BLaER1 treated with 17β-estradiol and CSF1 and Interleukin-3, amounts not matched to agents 10 nM and 100 nM (cell line): ENCODE data around the gene TRPM2.

Experiments used
- H3K27ac ChIP-seq, 11 experiments: shearing (Covaris generic); formaldehyde crosslinking; 2 replicates each; pipeline ENCODE4 v1.8.1; 2022
- H3K27me3 ChIP-seq, 11 experiments: shearing (Covaris generic); formaldehyde crosslinking; 2 replicates each; pipeline ENCODE4 v1.8.1; 2022
- H3K36me3 ChIP-seq, 11 experiments: shearing (Covaris generic); formaldehyde crosslinking; 2 replicates each; pipeline ENCODE4 v1.8.1; 2022
- H3K4me1 ChIP-seq, 10 experiments: shearing (Covaris generic); formaldehyde crosslinking; 2 replicates each; pipeline ENCODE4 v1.8.1; 2022
- H3K4me2 ChIP-seq, 11 experiments: shearing (Covaris generic); formaldehyde crosslinking; 2 replicates each; pipeline ENCODE4 v1.8.1; 2022
- H3K4me3 ChIP-seq, 10 experiments: shearing (Covaris generic); formaldehyde crosslinking; 2 replicates each; pipeline ENCODE4 v1.8.1; 2022
- H3K9ac ChIP-seq, 11 experiments: shearing (Covaris generic); formaldehyde crosslinking; 2 replicates each; pipeline ENCODE4 v1.8.1; 2022
- H3K9me3 ChIP-seq, 11 experiments: shearing (Covaris generic); formaldehyde crosslinking; replicated peaks in 1 of 11; 2 replicates each; pipeline ENCODE4 v1.8.1; 2022
- H4K20me1 ChIP-seq, 11 experiments: shearing (Covaris generic); formaldehyde crosslinking; 2 replicates each; pipeline ENCODE4 v1.8.1; 2022
- Cebpa-rat ChIP-seq, 11 experiments: shearing (Covaris generic); IDR thresholded peaks; 2 replicates each; pipeline ENCODE4 v1.8.1; 2022

TRPM2 gene

GRCh38 chr21:44434568-44434925 lies 81.1 kb downstream of the TRPM2 start:
- Histone ChIP-seq H3K36me3 (peaks cover 87 to 100% (median 94%) of the 10 kb centered on the region in 11 experiments), H4K20me1 (peaks cover 33 to 87% (median 84%) of the 10 kb centered on the region in 11 experiments), H3K4me1 (peaks cover 0 to 62% (median 44%) of the 10 kb centered on the region in 10 experiments; a peak in 17 of 20 replicates), H3K27ac (no peak overlapping the region), H3K9ac (0 out of 22 replicates have a peak overlapping the region, but pooled peaks of 3 of the 11 experiments have one; percentile 25 to 35 (median 33)), H3K4me2 (peak overlapping the region in 7 of 11 experiments; percentile 20 to 74 (median 56); a peak in 11 of 22 replicates), H3K9me3 (peaks cover 6 to 11% (median 8%) of the 10 kb centered on the region in 11 experiments), H3K4me3 (no peak overlapping the region), H3K27me3 (no peaks in the 10 kb centered on the region)
- TF ChIP-seq Cebpa-rat (IDR thresholded peaks at IDR 0.05), result no peak

GRCh38 chr21:44434936-44435635 lies 81.7 kb downstream of the TRPM2 start:
- Histone ChIP-seq H3K4me1 (peaks cover 0 to 62% (median 44%) of the 10 kb centered on the region in 10 experiments; a peak in 17 of 20 replicates), H3K4me3 (no peak overlapping the region), H3K36me3 (peaks cover 87 to 100% (median 94%) of the 10 kb centered on the region in 11 experiments), H3K27ac (peak overlapping the region in 2 of 11 experiments; percentile 0 to 31; a peak in 1 of 22 replicates), H4K20me1 (peaks cover 33 to 91% (median 87%) of the 10 kb centered on the region in 11 experiments), H3K4me2 (peak overlapping the region in 7 of 11 experiments; percentile 20 to 74 (median 56); a peak in 12 of 22 replicates), H3K9me3 (peaks cover 1 to 6% (median 3%) of the 10 kb centered on the region in 11 experiments; a peak in 20 of 22 replicates), H3K9ac (peak overlapping the region in 6 of 11 experiments; percentile 8 to 67 (median 48); a peak in 8 of 22 replicates), H3K27me3 (no peaks in the 10 kb centered on the region)
- no peak for TF ChIP-seq Cebpa-rat (IDR thresholded peaks at IDR 0.05)

- no peak for TF ChIP-seq Cebpa-rat (IDR thresholded peaks at IDR 0.05)
- peaks cover 94 to 100% (median 100%) of the 10 kb centered on the region in 11 experiments for H3K36me3 ChIP-seq
- peaks cover 0 to 63% (median 47%) of the 10 kb centered on the region in 10 experiments; a peak in 17 of 20 replicates for H3K4me1 ChIP-seq
- H3K27ac ChIP-seq, result no peak overlapping the region; a peak in 1 of 22 replicates
- H4K20me1 ChIP-seq, result peaks cover 33 to 100% (median 93%) of the 10 kb centered on the region in 11 experiments
- peak overlapping the region in 5 of 11 experiments; percentile 41 to 74 (median 69); a peak in 10 of 22 replicates for H3K4me2 ChIP-seq
- H3K9ac ChIP-seq, result peak overlapping the region in 6 of 11 experiments; percentile 8 to 67 (median 48); a peak in 8 of 22 replicates
- H3K27me3 ChIP-seq, result no peaks in the 10 kb centered on the region
- peaks cover 0 to 3% (median 0%) of the 10 kb centered on the region in 11 experiments; a peak in 4 of 22 replicates for H3K9me3 ChIP-seq
- H3K4me3 ChIP-seq, result no peak overlapping the region
Measured at GRCh38 chr21:44436111-44436611, 82.7 kb downstream of the TRPM2 start.

GRCh38 chr21:44436958-44437357 lies 83.5 kb downstream of the TRPM2 start:
- peaks cover 33 to 100% (median 93%) of the 10 kb centered on the region in 11 experiments for H4K20me1 ChIP-seq
- peak overlapping the region in 4 of 11 experiments; percentile 56 to 74 (median 69); a peak in 6 of 22 replicates for H3K4me2 ChIP-seq
- H3K4me3 ChIP-seq, result no peak overlapping the region
- H3K36me3 ChIP-seq, result peaks cover 94 to 100% (median 100%) of the 10 kb centered on the region in 11 experiments
- H3K4me1 ChIP-seq, result peaks cover 0 to 70% (median 52%) of the 10 kb centered on the region in 10 experiments; a peak in 16 of 20 replicates
- H3K9me3 ChIP-seq, result peaks cover 0 to 11% (median 0%) of the 10 kb centered on the region in 11 experiments; a peak in 5 of 22 replicates
- H3K27ac ChIP-seq, result no peak overlapping the region
- no peak overlapping the region; a peak in 1 of 22 replicates for H3K9ac ChIP-seq
- TF ChIP-seq Cebpa-rat (IDR thresholded peaks at IDR 0.05), result no peak
- H3K27me3 ChIP-seq, result no peaks in the 10 kb centered on the region

- no peak overlapping the region for H3K4me3 ChIP-seq
- H3K9me3 ChIP-seq, result peaks cover 0 to 14% (median 0%) of the 10 kb centered on the region in 11 experiments; a peak in 5 of 22 replicates
- H3K36me3 ChIP-seq, result peaks cover 94 to 100% (median 100%) of the 10 kb centered on the region in 11 experiments
- peaks cover 33 to 100% (median 93%) of the 10 kb centered on the region in 11 experiments for H4K20me1 ChIP-seq
- no peak for TF ChIP-seq Cebpa-rat (IDR thresholded peaks at IDR 0.05)
- peak overlapping the region in 1 of 11 experiments; percentile 9; a peak in 1 of 22 replicates for H3K9ac ChIP-seq
- H3K4me1 ChIP-seq, result peaks cover 0 to 74% (median 55%) of the 10 kb centered on the region in 10 experiments; a peak in 16 of 20 replicates
- no peak overlapping the region for H3K27ac ChIP-seq
- H3K4me2 ChIP-seq, result peak overlapping the region in 2 of 11 experiments; percentile 69; a peak in 3 of 22 replicates
- no peaks in the 10 kb centered on the region for H3K27me3 ChIP-seq
Measured at GRCh38 chr21:44437371-44437695, 83.9 kb downstream of the TRPM2 start.

- no peak for TF ChIP-seq Cebpa-rat (IDR thresholded peaks at IDR 0.05)
- Histone ChIP-seq H3K9ac (peak overlapping the region in 1 of 11 experiments; percentile 9; a peak in 1 of 22 replicates), H3K27me3 (no peaks in the 10 kb centered on the region), H3K4me3 (no peak overlapping the region), H4K20me1 (peaks cover 33 to 100% (median 92%) of the 10 kb centered on the region in 11 experiments), H3K36me3 (peaks cover 96 to 100% (median 100%) of the 10 kb centered on the region in 11 experiments), H3K4me1 (peaks cover 0 to 74% (median 55%) of the 10 kb centered on the region in 10 experiments; a peak in 16 of 20 replicates), H3K27ac (no peak overlapping the region), H3K4me2 (no peak overlapping the region), H3K9me3 (peaks cover 0 to 14% (median 0%) of the 10 kb centered on the region in 11 experiments; a peak in 5 of 22 replicates)
Measured at GRCh38 chr21:44437696-44438431, 84.4 kb downstream of the TRPM2 start.

GRCh38 chr21:44438531-44439210 lies 85.2 kb downstream of the TRPM2 start:
- no peak overlapping the region for H3K9ac ChIP-seq
- H3K4me1 ChIP-seq, result peaks cover 0 to 74% (median 50%) of the 10 kb centered on the region in 10 experiments; a peak in 14 of 20 replicates
- H3K36me3 ChIP-seq, result peaks cover 96 to 100% (median 100%) of the 10 kb centered on the region in 11 experiments
- H3K4me3 ChIP-seq, result no peak overlapping the region
- no peak overlapping the region for H3K4me2 ChIP-seq
- TF ChIP-seq Cebpa-rat (IDR thresholded peaks at IDR 0.05), result no peak
- H3K9me3 ChIP-seq, result peaks cover 0 to 14% (median 0%) of the 10 kb centered on the region in 11 experiments; a peak in 5 of 22 replicates
- H3K27ac ChIP-seq, result no peak overlapping the region
- peaks cover 39 to 100% (median 91%) of the 10 kb centered on the region in 11 experiments for H4K20me1 ChIP-seq
- no peaks in the 10 kb centered on the region for H3K27me3 ChIP-seq

- Histone ChIP-seq H3K27me3 (no peaks in the 10 kb centered on the region), H3K4me1 (peaks cover 0 to 74% (median 44%) of the 10 kb centered on the region in 10 experiments; a peak in 13 of 20 replicates), H3K4me3 (no peak overlapping the region), H3K9ac (no peak overlapping the region), H3K9me3 (peaks cover 0 to 14% (median 0%) of the 10 kb centered on the region in 11 experiments; a peak in 5 of 22 replicates), H4K20me1 (peaks cover 42 to 100% (median 90%) of the 10 kb centered on the region in 11 experiments), H3K27ac (no peak overlapping the region), H3K4me2 (no peak overlapping the region), H3K36me3 (peaks cover 94 to 100% (median 99%) of the 10 kb centered on the region in 11 experiments)
- TF ChIP-seq Cebpa-rat (IDR thresholded peaks at IDR 0.05), result no peak
Measured at GRCh38 chr21:44439211-44439600, 85.8 kb downstream of the TRPM2 start.
